OCI-LY3 (cell line): ENCODE measurements around the gene PIK3C2G.

Experiments used
- H2AFZ ChIP-seq: fragments of 200-600, 300-600 bp; shearing (Covaris generic); 2 replicates; pipeline ENCODE4 v1.6.0; 2014; ENCODE audit warnings: antibody characterized with exemption, low read depth, low read length
- H3K27ac ChIP-seq: fragments of 200-600, 300-600 bp; sonication (generic); 2 replicates; pipeline ENCODE4 v1.5.1; 2014; ENCODE audit warnings: mild to moderate bottlenecking, low read length, moderate library complexity, mixed read lengths
- H3K27me3 ChIP-seq: fragments of 200-600, 300-600 bp; sonication (generic); 2 replicates; pipeline ENCODE4 v1.6.1; 2014; ENCODE audit warnings: low read depth, low read length, mixed read lengths
- H3K36me3 ChIP-seq: fragments of 200-600, 300-600 bp; sonication (generic); replicated peaks from 2 replicates; pipeline ENCODE3; 2014; ENCODE audit warnings: low read depth, low read length, mixed read lengths
- H3K4me1 ChIP-seq: fragments of 300-600, 200-600 bp; sonication (generic); 2 replicates; pipeline ENCODE4 v1.6.1; 2014; ENCODE audit warnings: low read length, mixed read lengths
- H3K4me2 ChIP-seq: fragments of 200-600, 300-600 bp; sonication (generic); 2 replicates; pipeline ENCODE4 v1.6.1; 2014; ENCODE audit warnings: low read length, mixed read lengths
- H3K4me3 ChIP-seq: fragments of 300-600, 200-600 bp; sonication (generic); 2 replicates; pipeline ENCODE4 v1.5.1; 2014; ENCODE audit warnings: antibody characterized with exemption, mild to moderate bottlenecking, low read length, moderate library complexity
- H3K79me2 ChIP-seq: fragments of 300-600, 200-600 bp; shearing (Covaris generic); 2 replicates; pipeline ENCODE4 v1.6.1; 2014; ENCODE audit warnings: mild to moderate bottlenecking, low read length, mixed read lengths
- H3K9ac ChIP-seq: fragments of 300-600, 200-600 bp; shearing (Covaris generic); 2 replicates; pipeline ENCODE4 v1.6.0; 2014; ENCODE audit warnings: mild to moderate bottlenecking, low read length, moderate library complexity
- H3K9me3 ChIP-seq: fragments of 200-600, 300-600 bp; shearing (Covaris generic); 2 replicates; pipeline ENCODE4 v1.6.1; 2014; ENCODE audit warnings: low read length, mixed read lengths; ENCODE audit not compliant: insufficient read depth
- H4K20me1 ChIP-seq: fragments of 200-600, 300-600 bp; sonication (generic); 2 replicates; pipeline ENCODE4 v1.6.1; 2016; ENCODE audit warnings: low read length, mixed read lengths; ENCODE audit not compliant: insufficient read depth
- CTCF ChIP-seq: fragments of 200-600, 300-600 bp; sonication (generic); IDR thresholded peaks from 2 replicates; pipeline ENCODE4 v1.5.1; 2014; ENCODE audit warnings: antibody characterized with exemption, low read length, low read depth
- EZH2phosphoT487 ChIP-seq: fragments of 200-600 bp; shearing (Covaris generic); IDR thresholded peaks from 2 replicates; pipeline ENCODE4 v1.6.1; 2018; ENCODE audit warnings: antibody characterized with exemption, mixed run types, low read depth

Gene PIK3C2G

DNA sequence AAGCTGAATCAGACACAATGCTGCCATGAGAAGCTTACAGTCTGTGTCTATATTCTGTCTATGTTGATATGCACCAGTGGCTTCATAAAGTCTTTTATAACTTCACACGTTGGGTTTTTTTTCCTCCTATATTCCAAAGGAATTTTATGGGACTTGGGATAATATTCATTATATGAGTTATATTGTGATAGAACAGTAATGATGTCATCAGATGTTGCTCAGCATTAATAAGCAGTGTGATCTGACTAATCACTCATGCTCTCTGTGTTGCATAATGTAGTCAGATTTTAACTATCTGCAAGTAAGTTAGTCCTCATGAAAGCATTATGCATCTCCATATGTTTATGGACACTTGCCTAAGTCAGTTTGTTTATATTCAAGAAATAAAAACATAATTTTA, 316.9 kb downstream of the PIK3C2G start:
- Histone ChIP-seq H3K9me3 (no peaks in the 10 kb centered on the region), H2AFZ (no peak overlapping the region), H3K9ac (no peak overlapping the region), H3K4me1 (no peaks in the 10 kb centered on the region), H3K27me3 (no peaks in the 10 kb centered on the region), H3K36me3 (no peaks in the 10 kb centered on the region), H3K4me2 (no peak overlapping the region), H3K79me2 (no peaks in the 10 kb centered on the region), H4K20me1 (no peaks in the 10 kb centered on the region), H3K27ac (no peak overlapping the region), H3K4me3 (no peak overlapping the region)
- no peak for TF ChIP-seq EZH2phosphoT487
- no peak for TF ChIP-seq CTCF

DNA sequence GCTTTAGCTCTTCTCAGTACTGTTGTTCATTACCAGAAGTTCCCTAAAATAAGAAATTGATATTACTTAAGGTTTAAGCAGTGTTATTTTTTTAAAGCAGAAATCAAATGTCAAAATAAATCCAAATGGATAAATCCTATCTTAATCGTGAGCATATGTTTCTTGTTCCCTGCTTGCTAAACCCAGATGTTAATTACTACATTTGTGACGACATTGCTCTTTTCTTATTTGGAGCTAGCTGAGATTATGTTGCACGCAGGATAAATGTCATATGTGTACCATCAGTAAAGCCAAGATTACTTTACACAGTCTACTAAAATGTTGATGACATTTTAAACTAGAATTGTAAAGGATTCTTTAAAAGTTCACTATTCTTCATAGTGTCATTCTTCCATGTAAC, 319.0 kb downstream of the PIK3C2G start:
- Histone ChIP-seq H3K27ac (no peak overlapping the region), H3K36me3 (no peaks in the 10 kb centered on the region), H3K27me3 (no peaks in the 10 kb centered on the region), H3K4me1 (no peaks in the 10 kb centered on the region), H3K4me2 (no peak overlapping the region), H4K20me1 (no peaks in the 10 kb centered on the region), H2AFZ (no peak overlapping the region), H3K9me3 (no peaks in the 10 kb centered on the region), H3K4me3 (no peak overlapping the region), H3K9ac (no peak overlapping the region), H3K79me2 (no peaks in the 10 kb centered on the region)
- no peak for TF ChIP-seq CTCF
- TF ChIP-seq EZH2phosphoT487, result no peak

DNA sequence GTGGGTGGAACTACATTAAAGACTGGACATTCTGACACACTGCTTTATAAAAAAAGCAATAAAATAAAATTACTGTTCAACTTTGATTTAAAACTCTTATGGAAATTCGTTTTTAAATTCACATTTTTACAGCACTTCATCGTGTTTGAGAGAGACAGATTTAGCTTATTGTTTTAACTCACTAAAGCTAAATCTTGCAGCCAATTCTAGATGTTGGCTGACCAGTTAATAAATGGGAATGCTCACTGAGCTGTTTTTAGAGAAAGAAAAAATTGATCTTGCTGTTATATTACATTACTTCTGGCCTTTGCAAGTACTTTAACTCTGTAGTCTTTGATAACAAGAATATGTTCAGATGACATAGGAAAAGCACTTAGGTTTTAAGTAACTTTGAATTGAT, 319.4 kb downstream of the PIK3C2G start:
- Histone ChIP-seq H4K20me1 (no peaks in the 10 kb centered on the region), H2AFZ (no peak overlapping the region), H3K36me3 (no peaks in the 10 kb centered on the region), H3K9me3 (no peaks in the 10 kb centered on the region), H3K27ac (no peak overlapping the region), H3K4me1 (no peaks in the 10 kb centered on the region), H3K4me3 (no peak overlapping the region), H3K4me2 (no peak overlapping the region), H3K27me3 (no peaks in the 10 kb centered on the region), H3K79me2 (no peaks in the 10 kb centered on the region), H3K9ac (no peak overlapping the region)
- no peak for TF ChIP-seq EZH2phosphoT487

DNA sequence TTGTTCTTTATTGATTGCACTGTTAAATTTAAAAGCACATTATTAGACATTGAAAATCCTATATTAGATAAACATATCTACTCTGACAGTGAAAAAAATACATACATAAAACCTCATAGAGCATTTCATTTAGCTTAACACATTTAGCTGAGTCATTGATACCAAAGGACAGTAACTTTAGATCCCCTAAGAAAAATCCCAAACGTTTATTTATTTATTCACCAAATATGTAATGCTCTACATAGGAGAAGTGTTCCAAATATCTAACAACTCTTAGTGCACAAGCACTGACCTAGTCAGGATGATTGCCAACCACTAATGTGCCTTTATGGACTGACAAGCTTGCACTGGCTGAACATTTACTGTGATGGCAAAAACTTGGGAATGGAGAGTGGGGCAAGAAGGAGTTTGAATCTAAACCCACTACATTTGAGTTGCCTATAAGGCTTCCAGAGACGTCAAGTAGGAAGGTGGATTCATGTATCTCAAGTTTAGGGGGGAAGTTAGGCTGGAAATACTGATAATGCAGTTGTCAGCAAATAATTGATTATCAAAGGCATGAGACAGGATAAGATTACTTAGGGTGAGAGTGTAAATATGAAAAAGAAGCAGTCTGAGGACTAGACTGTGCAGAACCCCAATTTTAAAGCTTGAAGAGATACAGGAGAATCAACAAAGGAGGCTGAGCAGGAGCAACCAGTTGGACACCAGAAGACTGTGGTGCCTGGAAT, 320.1 kb downstream of the PIK3C2G start:
- TF ChIP-seq EZH2phosphoT487 (no peak), CTCF (no peak)
- Histone ChIP-seq H3K4me1 (no peaks in the 10 kb centered on the region), H3K36me3 (no peaks in the 10 kb centered on the region), H3K4me2 (no peak overlapping the region), H2AFZ (no peak overlapping the region), H3K79me2 (no peaks in the 10 kb centered on the region), H3K9ac (no peak overlapping the region), H3K27me3 (no peaks in the 10 kb centered on the region), H3K27ac (no peak overlapping the region), H3K4me3 (no peak overlapping the region), H4K20me1 (no peaks in the 10 kb centered on the region), H3K9me3 (no peaks in the 10 kb centered on the region)
